ENCODE measurements around the gene MAP2K3. TPM values are rescaled to one million over a fixed set of nuclear protein-coding genes. Genes with fewer than 3 reads are reported as not detected.
A peak's percentile ranks its signal among the peaks of the same experiment; 100 is the strongest.
"Not testable (repeated sequence)": the region's sequence is repeated elsewhere in the genome, so short reads cannot be mapped to it uniquely, and the experiment has no call there.

Gene MAP2K3
- total and polyA plus RNA-seq, 5 donors = 29.6 to 61.2 (median 39.2) TPM

DNA sequence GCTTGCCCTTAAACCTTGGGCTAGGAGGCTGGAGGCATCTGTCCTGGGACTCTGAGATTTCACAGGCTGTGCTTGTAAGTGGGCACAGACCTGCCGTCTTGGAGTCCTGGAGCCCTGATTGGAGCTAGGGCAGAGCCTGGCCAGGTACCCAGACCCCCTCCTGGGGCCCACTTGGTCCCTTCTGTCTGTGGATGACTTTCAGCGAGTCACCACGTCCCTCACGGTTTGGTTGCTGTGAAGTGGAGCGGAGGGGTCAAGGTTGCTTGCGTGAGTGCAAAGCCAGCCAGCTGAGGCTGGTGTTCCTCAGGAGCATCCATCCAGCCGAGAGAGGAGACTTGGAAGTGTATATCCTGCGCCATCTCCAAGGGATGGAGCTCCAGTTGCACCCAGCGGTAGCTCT lies 36.5 kb downstream of the MAP2K3 start:
- H3K27me3 ChIP-seq (ENCODE audit: control insufficient read depth, insufficient read depth); intact Hi-C loops (cut with DNase I); H3K27ac ChIP-seq (ENCODE audit: low read length); H3K4me3 ChIP-seq (ENCODE audit: low read length); H3K9me3 ChIP-seq (ENCODE audit: control insufficient read depth, low read length); ATAC-seq; H3K4me1 ChIP-seq (ENCODE audit: control insufficient read depth, insufficient read depth, low read length): not testable (repeated sequence)
- WGBS = 76% methylated on average over 9 of the region's 9 CpGs
- peak in 1 of 3 donors; percentile 19 for DNase-seq

DNA sequence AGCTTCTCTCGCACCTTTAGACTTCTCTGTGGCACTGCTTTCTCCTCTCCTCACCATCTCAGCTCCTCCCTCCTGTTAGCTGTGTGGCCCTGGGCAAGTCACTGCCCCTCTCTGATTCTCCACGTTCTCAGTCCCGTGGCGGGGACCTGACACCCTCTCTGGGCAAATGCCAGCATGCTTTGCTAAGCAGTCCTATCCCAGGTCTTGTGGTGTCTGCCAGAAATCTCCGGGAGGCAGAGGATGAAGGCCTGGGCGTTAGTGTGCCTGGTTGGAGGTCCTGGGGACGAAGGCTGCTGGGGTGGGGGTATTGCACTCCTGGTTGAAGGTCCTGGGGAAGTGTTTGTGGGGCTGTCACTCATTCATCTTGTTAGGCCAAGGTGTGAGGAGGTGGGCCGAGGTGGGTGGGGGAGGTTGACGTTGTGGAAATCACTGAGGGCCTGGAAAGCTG lies 37.3 kb downstream of the MAP2K3 start:
- intact Hi-C loops (cut with DNase I); H3K9me3 ChIP-seq (ENCODE audit: control insufficient read depth, low read length); H3K4me1 ChIP-seq (ENCODE audit: control insufficient read depth, insufficient read depth, low read length); ATAC-seq; H3K27me3 ChIP-seq (ENCODE audit: control insufficient read depth, insufficient read depth); H3K27ac ChIP-seq (ENCODE audit: low read length); H3K4me3 ChIP-seq (ENCODE audit: low read length): not testable (repeated sequence)
- 76% methylated on average over 9 of the region's 9 CpGs for WGBS
- peak in 1 of 3 donors; percentile 51 for DNase-seq

DNA sequence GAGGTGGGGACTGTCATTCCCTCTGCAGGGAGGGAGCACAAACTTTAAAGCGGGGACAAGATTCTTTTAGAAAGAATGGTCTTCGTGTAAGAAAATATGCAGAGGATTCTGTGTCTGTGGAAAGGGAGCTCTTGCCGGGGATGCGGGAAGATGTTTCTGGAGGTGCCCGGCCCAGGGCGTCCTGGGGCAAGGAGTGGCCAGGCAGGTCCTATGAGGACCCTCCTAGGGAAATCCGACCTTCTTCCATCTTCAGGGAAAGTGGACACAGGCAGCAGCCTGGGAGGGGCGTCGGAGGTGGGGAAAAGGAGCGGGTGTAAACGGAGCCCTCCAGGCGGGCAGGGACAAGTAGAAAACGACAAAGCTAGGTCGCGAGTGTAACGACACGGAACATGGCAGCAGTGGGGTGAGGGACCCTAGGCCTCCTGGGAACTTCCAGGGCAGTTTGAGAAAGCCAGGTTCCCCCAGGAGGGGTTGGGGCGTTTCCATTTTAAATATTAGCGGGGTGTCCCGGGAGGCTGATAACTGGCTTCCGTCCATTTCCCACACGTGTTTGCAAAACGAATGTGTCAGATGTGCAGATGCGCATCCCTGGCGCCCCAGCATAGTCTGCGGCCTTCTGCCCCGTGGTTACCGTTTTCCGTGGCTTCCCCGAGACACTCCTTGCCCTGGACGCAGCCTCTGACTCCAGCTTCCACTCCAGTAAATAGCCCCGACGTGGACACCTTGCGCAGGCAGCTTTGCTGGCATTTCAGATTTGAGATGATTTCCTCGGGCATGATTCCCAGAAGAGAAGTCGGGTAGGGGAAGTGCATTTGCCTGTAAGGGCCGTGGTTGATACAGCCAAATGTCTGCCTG lies 39.0 kb downstream of the MAP2K3 start:
- WGBS = 40% methylated on average over 33 of the region's 37 CpGs
- H3K4me3 ChIP-seq (ENCODE audit: low read length) = peak overlapping the region; percentile 35
- H3K27ac ChIP-seq (ENCODE audit: low read length); intact Hi-C loops (cut with DNase I); H3K9me3 ChIP-seq (ENCODE audit: control insufficient read depth, low read length); H3K27me3 ChIP-seq (ENCODE audit: control insufficient read depth, insufficient read depth); H3K4me1 ChIP-seq (ENCODE audit: control insufficient read depth, insufficient read depth, low read length): not testable (repeated sequence)
- ATAC-seq = peak; percentile 14 to 21
- peak in 2 of 3 donors; percentile 55 to 67 for DNase-seq

DNA sequence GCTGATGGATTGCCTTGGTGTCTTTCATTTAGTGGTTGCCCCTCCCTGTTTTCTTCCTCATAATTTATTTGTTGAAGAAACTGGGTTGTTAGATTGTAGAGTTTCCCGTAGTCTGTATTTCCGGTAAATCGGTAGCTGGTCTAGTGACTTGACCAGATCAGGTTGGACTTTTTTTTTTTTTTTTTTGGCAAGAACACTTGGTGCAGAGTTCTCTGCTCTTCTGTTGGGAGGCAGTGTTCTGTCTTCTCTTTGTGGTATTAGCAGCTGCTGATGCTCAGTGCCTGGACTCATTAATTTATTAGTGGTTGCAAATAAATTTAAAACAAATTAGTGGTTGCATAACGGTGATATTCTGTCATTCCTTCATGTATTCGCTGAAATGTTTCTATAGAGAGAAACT lies 40.2 kb downstream of the MAP2K3 start:
- WGBS = 72% methylated on average over 5 of the region's 5 CpGs
- H3K27ac ChIP-seq (ENCODE audit: low read length); H3K4me1 ChIP-seq (ENCODE audit: control insufficient read depth, insufficient read depth, low read length); ATAC-seq; H3K9me3 ChIP-seq (ENCODE audit: control insufficient read depth, low read length); intact Hi-C loops (cut with DNase I); DNase-seq; H3K4me3 ChIP-seq (ENCODE audit: low read length); H3K27me3 ChIP-seq (ENCODE audit: control insufficient read depth, insufficient read depth): not testable (repeated sequence)

DNA sequence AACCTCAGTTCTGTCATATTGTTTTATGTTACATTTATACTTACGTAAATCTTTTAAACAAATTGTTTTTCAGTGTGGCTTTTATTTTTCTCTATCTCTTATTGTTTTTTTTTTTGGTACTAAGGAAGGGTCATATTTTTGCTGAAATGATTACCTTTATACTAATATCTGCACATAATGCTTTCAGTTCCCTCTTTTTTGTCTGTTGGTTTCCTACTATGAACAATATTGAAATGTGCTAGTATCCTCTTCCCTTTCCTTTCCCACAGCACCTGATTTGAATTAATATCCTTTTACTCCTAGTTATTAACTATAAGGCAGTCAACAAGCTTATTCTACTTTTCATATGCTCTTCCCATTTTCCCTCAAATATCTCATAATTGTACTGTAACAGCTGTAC lies 43.4 kb downstream of the MAP2K3 start:
- DNase-seq; H3K4me3 ChIP-seq (ENCODE audit: low read length); H3K27ac ChIP-seq (ENCODE audit: low read length); H3K9me3 ChIP-seq (ENCODE audit: control insufficient read depth, low read length); ATAC-seq; H3K27me3 ChIP-seq (ENCODE audit: control insufficient read depth, insufficient read depth); H3K4me1 ChIP-seq (ENCODE audit: control insufficient read depth, insufficient read depth, low read length); intact Hi-C loops (cut with DNase I): not testable (repeated sequence)
- WGBS = 90% methylated on average over 1 of the region's 1 CpG

DNA sequence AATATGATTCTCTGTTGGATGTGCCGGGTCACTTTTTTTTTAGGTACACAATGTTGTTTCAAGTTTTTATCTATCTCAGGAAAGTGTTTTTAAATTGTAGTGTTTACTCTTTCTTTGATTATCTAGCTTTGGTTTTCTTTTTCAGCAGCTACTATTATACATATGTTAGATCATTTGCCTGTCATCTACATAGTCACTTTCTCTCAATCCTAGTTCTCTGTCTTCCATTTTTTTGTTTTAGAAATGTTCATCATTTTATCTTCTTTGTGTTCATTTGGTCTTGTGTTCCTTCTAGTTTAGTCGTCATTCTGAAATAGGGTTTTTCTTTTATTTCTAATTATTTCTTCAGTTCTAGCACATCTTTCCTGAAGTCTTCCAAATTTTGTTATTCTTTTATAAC lies 44.3 kb downstream of the MAP2K3 start:
- DNase-seq; H3K27ac ChIP-seq (ENCODE audit: low read length); ATAC-seq; H3K4me1 ChIP-seq (ENCODE audit: control insufficient read depth, insufficient read depth, low read length); intact Hi-C loops (cut with DNase I); H3K27me3 ChIP-seq (ENCODE audit: control insufficient read depth, insufficient read depth); H3K4me3 ChIP-seq (ENCODE audit: low read length); H3K9me3 ChIP-seq (ENCODE audit: control insufficient read depth, low read length): not testable (repeated sequence)
- 78% methylated on average over 2 of the region's 2 CpGs for WGBS

DNA sequence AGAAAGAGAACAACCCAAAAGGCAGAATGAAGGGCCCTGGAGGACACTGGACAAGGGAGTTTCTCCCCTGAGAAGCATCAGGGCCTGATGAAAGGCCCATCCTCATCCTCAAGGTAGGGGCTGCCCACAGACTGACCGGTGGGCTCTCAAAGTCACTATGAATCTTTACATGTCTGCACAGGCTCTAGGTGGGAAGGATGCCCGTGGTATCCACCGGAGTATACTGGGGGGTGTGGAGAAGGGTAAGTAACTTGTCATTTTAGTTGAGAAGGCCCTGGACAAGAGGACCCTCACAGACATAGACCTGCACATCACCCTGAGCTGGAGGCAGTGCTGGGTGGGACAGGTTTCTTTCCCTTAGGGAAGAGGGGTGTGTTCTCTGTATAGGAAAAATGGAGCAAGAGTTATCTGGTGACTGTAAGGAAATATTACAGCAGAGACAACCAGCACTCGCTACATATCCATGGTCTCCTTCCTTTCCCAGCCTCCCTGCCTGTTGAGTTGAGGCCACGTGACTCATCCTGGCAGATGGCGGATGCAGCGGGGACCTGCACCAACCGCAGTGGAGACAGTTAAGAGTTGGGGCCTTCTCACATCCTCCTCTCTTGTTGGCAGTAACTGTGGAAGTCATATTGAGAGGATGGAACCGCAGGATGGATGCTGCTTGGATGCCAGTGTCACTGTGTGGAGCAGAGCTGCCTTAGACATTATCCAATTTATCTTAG lies 46.1 kb downstream of the MAP2K3 start:
- WGBS = 90% methylated on average over 9 of the region's 9 CpGs
- peak; percentile 19 to 28 for ATAC-seq
- no peak overlapping the region for H3K4me3 ChIP-seq (ENCODE audit: low read length)
- no peak overlapping the region for H3K27ac ChIP-seq (ENCODE audit: low read length)
- intact Hi-C loops (cut with DNase I) = no loop called here
- no peaks in the 10 kb centered on the region for H3K4me1 ChIP-seq (ENCODE audit: control insufficient read depth, insufficient read depth, low read length)
- no peaks in the 10 kb centered on the region for H3K9me3 ChIP-seq (ENCODE audit: control insufficient read depth, low read length)
- DNase-seq = peak in 1 of 3 donors; percentile 19
- no peaks in the 10 kb centered on the region for H3K27me3 ChIP-seq (ENCODE audit: control insufficient read depth, insufficient read depth)

DNA sequence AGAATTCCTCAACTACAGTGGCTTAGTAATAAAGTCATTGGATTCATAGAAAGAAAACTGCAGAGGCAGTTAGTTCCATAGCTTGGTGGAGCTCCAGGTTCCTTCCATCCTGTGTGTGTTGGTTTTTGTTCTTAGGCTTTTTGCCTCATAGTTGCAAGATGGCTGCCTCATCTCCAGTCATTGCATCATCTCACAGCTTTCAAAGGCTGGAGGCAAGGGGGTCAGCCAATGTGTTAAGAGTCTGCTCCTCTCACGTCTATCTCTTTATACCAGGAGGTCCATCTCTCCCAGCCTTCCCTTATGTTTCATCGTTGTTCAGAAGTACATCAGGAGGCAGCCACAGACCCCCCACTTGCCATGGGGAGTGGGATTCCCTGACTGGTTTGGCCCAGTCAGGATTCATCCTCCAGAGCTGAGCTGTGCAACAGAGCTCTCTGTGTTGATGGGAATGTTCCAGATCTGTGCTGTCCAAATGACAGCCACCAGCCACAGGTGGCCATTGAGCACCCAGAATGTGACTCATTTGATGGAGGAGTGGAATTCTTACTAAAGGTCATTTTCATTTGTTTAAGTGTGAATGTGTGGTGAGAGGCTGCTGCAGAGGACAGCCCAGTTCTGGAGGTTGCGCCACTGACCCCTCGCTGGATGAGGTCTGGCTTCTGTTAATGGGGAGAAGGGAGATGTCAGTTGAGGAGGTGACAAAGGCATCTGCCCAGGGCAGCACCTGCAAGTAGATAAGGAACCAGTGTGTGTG lies 52.2 kb downstream of the MAP2K3 start:
- H3K9me3 ChIP-seq (ENCODE audit: control insufficient read depth, low read length); H3K27ac ChIP-seq (ENCODE audit: low read length); H3K4me3 ChIP-seq (ENCODE audit: low read length); DNase-seq; H3K4me1 ChIP-seq (ENCODE audit: control insufficient read depth, insufficient read depth, low read length); H3K27me3 ChIP-seq (ENCODE audit: control insufficient read depth, insufficient read depth); intact Hi-C loops (cut with DNase I): not testable (repeated sequence)
- 79% methylated on average over 4 of the region's 4 CpGs for whole genome bisulfite sequencing
- peak in 1 of 2 donors; percentile 10 for ATAC-seq

DNA sequence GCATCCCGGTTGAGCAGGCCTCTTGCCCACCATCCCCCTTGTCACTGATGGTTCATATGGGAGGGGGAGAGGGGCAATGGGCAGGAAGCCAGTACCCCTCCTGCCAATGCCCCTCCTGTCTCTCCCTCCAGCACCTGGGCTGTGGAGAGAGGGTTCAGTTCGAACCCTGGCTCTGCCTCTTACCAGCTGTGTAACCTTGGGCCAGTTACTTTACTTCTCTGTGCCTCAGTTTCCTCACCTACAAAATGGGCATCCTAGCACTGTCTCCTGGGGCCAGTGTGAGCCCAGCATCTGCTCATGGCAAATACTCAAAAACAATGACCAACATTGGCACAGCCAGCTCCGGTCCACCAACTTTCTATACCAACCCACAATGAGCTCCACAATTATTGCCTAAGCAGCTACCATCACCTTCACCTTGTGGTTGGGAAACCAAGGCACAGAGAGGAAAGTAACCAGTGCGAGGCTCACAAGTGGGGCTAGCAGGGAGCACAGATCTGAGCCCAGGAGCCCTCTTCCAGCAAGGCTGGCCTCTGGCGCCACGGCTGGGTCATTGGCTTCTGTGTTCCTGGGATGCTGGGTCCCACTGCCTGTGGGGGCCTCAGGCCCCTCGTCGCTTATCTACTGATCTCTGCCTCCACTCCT lies 53.6 kb downstream of the MAP2K3 start:
- H3K4me3 ChIP-seq (ENCODE audit: low read length); H3K27me3 ChIP-seq (ENCODE audit: control insufficient read depth, insufficient read depth); H3K4me1 ChIP-seq (ENCODE audit: control insufficient read depth, insufficient read depth, low read length); H3K9me3 ChIP-seq (ENCODE audit: control insufficient read depth, low read length); ATAC-seq; intact Hi-C loops (cut with DNase I); H3K27ac ChIP-seq (ENCODE audit: low read length): not testable (repeated sequence)
- DNase-seq = peak in 1 of 3 donors; percentile 12
- WGBS = 67% methylated on average over 8 of the region's 8 CpGs

DNA sequence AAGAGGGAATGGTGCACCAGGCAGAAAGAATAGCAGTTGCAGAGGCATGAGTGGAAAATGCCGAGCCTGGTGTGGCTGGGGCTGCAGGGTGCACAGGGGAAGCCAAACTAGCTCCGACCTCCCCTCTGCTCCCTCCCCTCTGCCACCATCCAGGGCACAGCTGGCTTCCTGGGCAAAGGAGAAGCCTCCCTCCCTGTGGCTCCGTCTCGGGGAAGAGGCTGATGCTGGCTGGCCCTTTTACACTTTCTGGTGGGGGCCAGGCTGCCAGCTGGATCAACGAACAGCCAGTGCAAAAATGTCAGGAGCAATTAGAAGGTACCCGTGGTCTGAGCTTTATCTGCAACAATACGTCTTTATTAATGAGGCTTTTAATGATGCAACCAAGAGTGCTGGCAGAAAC lies 54.5 kb downstream of the MAP2K3 start:
- intact Hi-C loops (cut with DNase I) = no loop called here
- DNase-seq = peak in 1 of 3 donors; percentile 36
- WGBS = 43% methylated on average over 7 of the region's 7 CpGs

More for the DNA sequence above, 54.5 kb downstream of the MAP2K3 start:
- H3K27me3 ChIP-seq (ENCODE audit: control insufficient read depth, insufficient read depth) = no peaks in the 10 kb centered on the region
- H3K4me3 ChIP-seq (ENCODE audit: low read length) = no peak overlapping the region
- H3K4me1 ChIP-seq (ENCODE audit: control insufficient read depth, insufficient read depth, low read length) = no peaks in the 10 kb centered on the region
- no peak for ATAC-seq
- no peaks in the 10 kb centered on the region for H3K9me3 ChIP-seq (ENCODE audit: control insufficient read depth, low read length)
- H3K27ac ChIP-seq (ENCODE audit: low read length) = no peak overlapping the region
